CD4-positive, alpha-beta T cell treated with Interleukin-2 at 100 ng/mL for 4 hours (primary cell): ENCODE data around the gene TIGD3.

Experiments
- DNase-seq: peaks from one replicate; pipeline ENCODE4 v3.0.0-alpha.2; 2020; ENCODE audit warnings: low spot score

The TIGD3 gene

DNA sequence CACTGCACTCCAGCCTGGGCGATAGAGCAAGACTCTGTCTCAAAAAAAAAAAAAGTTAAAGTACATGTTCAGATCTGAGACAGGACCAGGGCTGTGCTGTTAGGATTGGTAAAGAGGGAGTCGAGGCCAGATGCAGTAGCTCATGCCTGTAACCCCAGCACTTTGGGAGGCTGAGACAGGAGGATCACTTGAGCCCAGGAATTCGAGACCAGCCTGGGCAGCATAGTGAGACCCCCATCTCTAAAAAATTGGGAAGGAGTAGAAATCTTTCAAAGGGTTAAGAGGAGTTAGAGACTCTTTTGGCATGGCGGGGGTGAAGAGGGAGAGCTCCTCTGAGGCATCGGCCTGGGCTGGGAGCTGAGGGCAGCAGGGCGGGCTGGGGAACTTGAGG is 16.1 kb downstream of the TIGD3 start:
- DNase-seq: no peak

DNA sequence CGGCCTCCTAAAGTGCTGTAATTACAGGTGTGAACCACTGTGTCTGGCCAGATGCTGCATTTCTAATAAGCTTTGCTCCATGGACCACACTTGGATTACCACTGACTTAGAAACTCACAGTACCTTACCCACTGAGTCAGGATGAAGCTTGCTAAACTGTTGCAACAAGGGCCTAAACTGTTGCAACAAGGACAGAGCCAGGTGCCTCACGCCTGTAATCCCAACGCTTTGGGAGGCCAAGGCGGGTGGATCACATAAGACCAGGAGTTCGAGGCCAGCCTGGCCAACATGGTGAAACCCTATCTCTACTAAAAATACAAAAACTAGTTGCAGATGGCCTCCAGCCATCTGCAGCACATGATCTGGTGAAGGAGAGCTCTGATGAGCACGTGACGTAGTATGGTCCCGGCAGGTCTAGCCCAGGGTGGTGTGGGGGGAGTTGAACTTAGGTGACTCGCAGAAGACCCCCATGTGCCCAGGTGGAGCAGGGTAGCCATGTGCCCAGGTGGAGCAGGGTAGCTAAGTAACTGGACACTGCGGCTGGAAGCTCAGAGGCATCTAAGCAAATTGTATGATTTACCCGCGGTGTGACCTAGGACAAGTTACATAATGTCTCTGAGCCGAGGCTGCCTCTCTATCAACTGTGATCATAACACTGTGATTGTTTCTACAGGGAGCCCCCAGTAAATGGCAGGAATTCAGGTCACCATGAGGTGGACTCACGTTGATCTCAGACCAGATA is 19.5 kb downstream of the TIGD3 start:
- DNase-seq: no peak

DNA sequence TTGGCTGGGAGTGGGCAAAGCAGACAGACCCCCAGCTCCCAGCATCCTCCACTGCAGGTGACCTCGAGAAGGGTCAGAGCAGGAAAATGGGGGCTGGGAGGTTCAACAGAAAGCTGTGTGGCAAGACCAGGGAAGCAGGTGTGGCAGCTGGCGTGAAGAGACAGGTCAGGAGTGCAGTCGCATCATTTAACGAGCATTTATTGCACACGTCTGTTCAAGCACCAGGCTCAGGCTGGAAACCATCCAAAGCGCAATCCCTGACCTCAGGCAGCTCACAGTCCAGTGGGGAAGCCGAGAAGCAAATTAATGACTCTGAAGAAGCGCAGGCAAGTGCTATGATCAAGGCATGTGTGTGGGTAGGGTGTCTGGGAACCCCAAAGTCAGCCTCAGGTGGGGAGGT is 20.5 kb downstream of the TIGD3 start:
- DNase-seq: no peak

DNA sequence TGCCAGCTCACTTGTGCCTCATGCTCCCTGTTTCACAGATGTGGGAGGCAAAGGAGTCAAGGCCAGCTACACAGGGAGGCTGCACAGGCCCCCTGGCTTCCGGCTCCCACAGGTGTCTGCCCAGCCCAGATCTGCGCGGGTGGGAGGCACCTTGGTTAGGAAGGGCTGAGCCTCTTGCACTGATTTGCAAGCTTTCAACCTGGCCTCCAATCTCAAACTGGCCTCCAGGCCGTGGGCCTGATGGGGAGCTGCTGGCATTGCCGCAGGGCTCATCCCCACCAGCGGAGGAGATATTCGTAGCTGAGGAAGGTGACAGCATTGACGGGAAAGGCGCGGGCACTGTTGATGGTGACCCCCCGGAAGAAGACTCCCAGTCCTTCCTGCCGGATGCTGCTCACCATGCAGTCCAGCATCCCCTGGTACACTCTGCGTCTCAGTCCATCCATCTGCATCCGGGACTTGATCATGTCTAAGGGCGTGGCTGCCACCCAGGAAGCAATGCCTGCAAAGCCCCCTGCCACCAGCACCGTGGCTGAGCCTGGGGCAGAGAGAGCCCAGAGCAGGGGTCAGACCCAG is 21.7 kb downstream of the TIGD3 start:
- no peak for DNase-seq

DNA sequence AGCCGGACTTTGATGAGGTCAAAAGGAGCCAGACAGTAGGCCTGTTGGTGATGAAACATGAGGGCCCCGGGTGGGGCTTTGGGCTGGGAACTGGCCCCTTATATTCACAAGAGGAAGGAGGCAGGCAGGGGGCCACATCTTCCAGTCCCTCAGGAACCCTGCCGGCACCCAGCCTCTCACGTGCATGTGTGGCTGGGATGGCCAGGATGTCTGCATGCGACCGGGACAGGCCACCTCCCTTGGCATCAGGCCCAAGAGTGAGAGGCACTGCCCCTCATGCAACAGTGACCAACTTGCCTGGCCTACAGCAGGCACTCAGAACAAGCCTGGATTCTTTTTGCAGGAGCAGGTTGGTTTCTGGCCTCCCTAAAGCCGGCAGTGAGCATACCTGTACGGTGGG is 22.5 kb downstream of the TIGD3 start:
- DNase-seq: no peak

DNA sequence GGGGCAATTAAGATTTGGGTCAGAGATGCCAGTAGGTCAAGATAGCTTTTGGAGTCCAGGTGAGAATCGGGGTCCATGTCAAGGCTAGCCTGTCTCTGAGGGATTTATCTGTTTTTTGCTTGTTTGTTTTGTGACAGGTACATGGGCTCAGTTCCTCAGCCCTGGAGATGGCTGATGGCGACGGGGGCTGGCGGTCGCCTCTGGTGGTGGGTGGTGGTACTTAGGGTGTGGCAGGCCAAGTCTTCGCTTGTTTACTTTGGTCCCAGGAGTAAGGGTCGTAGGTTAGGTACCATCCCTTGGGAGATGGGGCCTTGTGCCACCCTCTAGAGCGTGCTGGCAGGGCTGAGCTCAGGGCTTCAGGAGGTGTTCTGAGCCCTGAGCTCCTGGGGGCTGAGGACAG is 23.2 kb downstream of the TIGD3 start:
- DNase-seq: no peak

DNA sequence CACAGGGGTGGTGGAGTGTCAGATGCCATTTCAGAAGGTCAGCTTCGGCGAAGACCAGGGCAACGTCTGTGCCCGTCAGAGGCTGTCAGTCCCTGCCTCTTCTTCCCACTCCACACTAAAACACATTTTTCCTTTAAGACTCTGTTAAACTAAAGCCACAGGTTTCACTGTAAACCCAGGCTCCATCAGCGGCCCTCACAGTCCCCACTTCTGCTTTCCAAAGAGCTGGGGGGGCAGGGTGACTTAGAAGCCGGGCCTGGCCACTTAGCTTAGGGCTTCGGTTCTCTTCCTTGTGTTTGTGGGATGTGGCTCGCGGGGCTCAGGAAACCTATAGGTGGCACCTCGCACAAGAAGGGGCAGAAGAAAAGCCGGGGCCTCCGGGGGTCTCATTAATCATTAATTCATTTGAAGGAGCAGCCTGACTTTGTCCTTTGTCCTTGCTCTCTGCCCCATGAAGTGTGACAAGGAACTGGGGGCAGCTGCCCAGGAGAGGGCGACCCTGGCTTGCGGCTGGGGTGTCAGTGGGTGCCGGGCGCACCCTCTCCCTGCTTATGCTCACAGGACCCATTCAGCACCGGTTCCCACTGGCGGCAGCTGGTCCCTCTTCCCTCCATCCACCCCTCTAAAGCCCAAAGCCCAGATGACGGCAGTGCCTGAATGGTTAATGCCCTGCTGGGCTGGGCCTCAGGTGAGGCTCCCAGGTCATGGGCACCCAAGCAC is 23.8 kb downstream of the TIGD3 start:
- DNase-seq: no peak

DNA sequence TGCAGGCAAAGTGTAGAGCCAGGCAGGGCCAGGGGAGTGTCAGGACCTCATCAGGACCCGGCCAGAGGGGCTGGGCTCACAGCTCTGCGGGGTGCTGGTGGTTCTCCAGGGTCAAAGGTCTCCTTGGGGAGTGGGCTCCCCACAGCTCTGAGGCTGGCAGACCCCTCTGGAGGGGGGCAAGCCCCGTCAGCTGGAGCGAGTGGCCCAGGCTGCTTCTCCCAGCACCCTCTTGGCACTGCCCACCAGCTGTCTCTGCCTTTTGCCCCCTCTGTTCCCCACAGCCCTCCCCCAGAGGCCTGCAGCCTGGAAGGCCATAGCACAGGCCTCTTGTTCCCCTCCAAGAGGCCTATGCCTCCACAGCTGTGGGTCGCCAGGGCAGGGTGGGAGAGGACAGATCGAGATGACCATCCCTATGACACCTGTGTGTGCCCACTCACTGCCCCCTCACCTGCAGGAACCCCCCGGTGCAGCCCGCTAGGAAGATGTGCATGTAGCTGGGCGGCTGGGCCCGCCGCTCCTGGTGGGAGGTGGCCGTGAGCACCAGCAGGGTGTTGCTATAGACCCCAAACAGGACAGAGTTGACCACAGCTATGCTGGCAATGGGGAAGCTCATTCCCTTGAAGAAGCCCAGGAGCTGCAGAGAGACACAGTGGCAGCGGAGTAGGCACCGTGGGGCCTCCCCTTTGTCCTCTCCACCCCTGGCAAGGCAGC is 24.5 kb downstream of the TIGD3 start:
- DNase-seq: no peak

DNA sequence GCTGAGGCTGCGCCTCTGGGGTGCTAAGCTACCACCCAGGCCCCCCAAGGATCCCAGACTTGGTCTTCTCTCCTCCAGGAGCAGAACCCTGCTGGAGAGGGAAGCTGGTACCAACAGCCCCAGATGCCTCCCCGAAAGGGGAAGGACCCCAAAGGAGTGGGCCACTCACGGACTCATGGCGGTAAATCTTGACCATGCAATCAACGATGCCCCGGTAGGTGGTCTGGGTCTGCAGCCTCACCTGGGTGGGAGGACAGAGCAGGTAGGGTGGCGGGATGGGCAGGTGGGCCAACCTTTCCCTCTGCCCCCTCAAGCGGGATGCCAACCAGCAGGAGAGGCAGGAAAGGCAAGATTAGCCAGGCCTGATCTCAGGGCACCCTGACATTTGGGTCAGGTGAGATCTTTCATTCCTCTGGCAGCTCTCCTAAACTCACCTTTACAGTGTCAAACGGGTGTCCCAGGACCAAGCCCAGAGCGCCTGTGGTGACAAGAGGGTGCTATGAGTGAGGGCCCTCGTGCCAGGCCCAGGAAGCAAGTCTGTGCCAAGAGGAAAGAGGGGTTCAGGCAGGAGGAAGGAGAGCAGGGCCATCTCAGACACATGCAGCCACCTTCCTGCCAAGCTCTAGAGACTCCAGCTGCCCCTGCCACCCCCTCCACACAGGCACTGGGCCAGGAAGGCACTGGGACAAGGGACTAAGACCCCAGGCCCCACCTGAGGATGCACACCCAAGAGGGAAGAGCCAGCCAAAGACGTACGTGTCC is 25.3 kb downstream of the TIGD3 start:
- DNase-seq: no peak

DNA sequence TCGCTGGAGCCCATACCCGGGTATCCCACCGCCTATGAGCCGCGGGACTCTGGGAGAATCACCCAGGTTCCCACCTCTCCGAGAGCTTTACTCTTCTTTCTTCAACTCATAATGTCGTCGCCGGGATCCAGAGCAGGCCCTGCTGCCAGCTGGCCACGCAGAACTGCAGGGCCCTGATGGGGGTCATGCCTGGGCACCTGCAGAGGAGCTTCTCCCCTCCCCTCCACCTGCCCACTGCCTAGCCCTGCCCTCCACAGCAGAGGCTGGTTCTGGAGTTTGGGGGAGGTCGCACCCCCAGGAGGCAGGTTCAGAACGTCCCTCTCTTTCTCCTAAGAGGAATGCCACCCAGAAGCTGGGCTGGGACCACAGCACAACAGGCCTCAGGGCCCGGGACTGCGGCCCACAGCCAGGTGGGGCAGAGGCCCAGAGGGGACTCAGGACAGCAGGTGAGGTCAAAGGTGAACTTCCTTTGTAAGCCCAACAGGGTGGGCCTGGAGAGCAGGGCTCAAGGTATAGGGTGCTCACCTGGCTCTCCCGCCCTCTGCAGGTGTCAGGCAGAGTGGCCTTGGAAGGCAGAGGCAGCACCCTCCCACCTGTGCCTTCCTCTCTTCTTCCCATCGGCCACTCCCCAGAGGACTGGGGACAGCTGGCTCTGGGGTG is 26.0 kb downstream of the TIGD3 start:
- no peak for DNase-seq

DNA sequence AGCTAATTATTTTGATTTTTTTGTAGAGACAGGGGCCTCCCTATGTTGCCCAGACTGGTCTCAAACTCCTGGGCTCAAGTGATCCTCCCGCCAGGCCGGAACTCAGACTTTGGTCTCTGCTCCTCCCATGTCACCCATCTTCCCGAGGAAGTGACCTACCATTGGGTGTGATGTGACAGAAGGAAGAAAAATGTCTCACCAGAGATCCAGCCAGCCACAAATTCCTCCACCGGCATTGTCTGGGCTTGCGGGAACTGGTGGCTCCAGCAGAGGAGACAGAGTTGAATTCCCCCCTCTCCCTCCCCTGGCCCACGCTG is 27.1 kb downstream of the TIGD3 start:
- DNase-seq: no peak

DNA sequence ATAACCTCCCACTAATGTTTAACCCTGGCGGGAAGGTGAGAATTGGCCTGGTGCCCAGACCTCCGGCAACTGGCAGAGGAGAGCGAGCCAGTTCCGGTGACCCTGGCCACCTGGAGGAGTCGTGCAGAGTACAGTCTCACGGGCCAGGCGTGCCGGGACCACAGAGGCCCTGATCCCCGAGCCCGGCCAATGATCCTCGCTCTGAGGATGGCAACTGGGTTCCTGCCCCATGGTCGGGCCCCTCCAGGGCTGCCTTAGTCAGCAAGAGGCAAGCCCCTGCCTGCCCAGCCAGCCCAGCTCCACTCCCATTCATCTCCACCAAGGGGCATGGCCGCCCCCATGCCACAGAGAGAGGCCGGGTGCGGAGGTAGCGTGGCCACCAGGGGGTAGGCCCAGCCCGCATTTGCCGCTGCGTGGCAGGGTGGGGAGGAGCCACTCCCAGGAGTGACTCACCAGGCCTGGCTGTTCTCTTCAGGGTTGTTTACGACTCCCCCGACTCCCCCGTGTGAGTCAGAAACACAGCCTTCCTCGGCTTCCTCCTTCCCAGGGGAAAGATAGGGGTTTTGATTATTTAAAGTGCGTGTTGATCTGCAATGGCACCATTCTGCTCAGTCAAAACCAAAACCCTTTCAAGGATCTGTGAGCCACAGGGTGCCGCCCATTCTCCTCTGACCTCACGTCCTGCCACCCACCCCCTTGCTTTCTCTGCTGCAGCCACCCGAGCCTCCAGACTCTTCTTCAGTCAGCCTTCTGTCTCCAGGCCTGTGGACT is 27.7 kb downstream of the TIGD3 start, which contains the start of gene SLC25A45:
Gene SLC25A45 (minus strand): TSS at position 614 of the 771 bp plus-strand sequence. CDS start 695 bp downstream, outside the sequence.
- peak; percentile 97 for DNase-seq

DNA sequence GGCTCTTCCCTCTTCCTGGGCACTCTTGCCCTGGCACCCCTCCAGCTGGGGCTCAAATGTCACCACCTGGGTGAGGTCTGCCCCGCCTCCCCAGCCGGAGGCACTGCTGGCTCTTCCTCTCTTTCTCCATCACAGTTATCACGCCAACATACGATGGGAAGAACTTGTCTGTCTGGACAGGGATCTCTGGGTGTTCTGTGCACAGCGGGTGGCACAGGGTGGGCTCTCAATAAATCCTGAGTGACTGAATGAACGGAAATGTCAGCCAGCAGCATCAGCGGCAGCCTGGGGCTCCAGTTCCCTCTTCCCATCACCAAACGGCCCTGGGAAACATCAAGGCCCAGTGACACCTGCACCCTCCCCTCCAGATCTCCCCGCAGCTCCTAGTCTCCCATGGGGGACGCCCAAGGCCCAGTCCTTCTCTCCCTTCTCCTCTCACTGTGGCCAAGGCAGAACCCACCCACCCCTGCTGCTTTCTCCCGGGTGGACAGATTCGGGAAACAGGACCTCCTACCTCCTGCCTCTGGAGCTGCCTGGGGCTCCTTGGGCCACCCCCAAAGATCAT is 28.3 kb downstream of the TIGD3 start:
- DNase-seq: no peak

DNA sequence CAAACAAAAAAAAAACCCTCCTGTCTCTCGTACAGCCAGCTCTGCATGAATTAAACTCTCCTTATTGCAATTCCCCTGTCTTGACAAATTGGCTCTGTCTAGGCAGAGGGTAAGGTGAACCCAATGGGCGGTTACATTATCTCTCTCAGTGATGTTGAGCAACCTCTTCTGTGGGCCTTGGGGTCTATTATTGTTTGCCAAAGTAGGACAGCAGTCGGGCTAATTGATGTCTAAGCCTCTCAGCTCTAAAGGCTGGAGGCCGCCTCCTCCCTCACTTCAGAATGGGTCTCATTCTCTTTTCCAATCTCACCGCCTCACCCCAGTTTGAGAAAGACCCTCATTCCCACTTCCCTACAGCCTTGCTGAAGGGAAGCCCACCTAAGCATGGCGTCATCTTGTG is 29.2 kb downstream of the TIGD3 start:
- no peak for DNase-seq

DNA sequence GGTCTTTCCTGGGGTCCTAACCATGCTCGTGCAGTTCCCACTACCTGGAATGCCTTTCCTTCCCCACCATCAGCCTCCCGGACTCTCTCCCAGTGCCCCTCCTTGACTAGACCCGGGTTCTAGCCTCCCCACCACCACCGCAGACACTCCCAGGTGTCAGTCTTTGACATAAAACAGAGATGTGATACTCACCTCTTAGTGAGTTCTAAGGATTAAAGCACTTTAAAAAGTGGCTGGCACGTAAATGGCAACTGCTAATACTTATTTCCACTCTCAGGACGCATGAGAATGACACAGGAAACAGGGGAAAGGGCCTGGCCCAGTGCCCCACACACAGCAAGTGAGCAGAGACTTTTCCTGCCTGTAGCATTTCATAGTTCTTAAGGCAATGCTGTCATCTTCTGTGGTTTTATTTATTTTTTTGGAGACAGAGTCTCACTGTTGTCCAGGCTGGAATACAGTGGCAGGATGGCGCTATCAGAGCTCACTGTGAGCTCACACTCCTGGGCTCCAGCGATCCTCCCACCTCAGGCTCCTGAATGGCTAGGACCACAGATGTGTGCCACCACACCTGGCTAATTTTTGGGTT is 29.8 kb downstream of the TIGD3 start:
- peak; percentile 33 for DNase-seq

DNA sequence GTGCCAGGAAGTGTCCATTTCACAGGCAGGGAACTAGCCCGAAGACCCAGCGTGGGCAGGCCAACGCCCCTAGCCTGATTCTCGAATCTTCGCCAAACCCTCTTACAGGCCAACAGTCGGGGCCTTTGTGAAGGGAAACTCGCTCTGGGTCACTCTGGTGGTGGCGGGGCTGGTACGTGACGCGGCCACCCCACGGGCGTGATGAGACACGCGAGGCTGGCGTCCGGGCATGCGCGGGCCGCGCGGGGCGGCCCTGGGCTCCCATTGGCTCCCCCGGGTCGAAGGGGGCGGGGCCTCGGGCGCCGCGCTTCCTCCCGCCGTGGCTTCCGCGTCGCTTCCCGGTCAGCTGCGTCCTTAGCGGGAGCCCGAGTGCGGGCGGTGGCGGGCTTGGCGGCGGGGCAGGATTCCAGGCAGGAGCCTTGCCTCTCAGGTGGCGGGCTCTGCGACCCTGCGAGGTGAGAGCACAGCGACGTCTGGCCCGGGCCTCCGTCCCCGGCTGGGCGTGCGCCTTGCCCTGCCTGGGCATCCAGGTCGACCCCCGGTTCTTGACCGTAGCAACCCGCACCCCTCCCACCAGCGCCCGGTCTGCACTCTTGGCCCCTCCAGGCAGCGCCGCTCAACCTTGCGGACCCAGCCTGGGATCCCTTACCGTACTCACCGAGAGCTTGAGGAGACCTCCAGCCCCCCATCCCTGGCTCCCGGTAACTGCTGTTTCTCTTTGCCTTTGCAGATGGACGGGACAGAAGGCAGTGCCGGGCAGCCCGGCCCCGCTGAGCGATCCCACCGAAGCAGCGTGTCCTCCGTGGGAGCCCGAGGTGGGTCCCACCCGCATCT is 32.0 kb downstream of the TIGD3 start, which contains the start of gene FRMD8:
Gene FRMD8 (plus strand): TSS at position 331 of the 834 bp plus-strand sequence. CDS start 400 bp downstream, at position 731.
- peak; percentile 89 for DNase-seq

DNA sequence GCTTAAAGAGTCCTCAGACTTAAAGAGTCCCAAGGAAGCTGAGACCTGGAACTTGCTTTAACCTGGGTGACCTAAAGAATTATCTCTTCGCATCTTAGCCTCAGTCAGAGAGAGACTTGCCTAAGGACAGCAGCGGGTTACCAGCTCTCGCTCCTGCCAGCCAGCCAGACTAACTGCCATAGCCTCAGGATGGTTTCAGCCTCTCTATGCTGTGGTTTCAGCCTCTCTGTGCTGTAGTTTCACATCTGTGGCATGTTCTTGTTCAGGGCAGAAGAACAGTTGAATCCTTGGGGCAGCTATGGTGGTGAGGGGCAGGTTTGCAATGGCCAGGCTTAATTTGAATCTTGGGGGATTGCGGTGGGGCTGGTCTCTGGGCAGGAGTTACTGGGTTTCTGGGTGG is 34.2 kb downstream of the TIGD3 start:
- DNase-seq: no peak

DNA sequence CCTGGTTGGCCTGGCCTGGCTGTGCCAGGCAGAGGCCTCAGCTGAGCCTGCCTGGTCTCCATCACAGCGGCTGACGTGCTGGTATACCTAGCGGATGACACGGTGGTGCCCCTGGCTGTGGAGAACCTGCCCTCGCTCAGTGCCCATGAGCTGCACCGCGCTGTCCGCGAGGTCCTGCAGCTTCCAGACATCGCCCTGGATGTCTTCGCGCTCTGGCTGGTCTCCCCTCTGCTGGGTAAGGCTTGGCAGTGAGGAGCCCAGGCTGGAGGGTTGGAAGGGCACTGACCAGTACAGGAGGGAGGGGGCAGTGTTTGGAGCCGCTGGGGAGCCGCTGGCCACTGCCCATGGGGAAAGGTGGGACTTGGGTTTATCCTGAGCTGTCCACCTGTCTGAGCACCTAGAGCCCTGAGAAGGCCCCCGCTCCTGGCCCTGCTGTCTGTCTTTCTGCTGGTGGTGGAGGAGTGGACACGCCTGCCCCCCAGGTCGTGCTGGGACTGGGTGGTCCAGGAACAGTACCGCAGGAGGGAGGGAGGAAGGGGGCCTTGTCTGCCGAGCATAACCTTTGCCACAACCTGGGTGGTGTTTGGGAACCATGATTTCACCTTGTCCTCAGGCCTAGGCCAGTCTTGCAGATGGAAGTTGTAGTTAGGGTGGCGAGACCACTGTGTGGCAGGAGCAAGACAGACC is 34.9 kb downstream of the TIGD3 start:
- no peak for DNase-seq
